IMR-90 (cell line): ENCODE data around the gene LAMA3. TPM values are rescaled to one million over a fixed set of nuclear protein-coding genes. Genes with fewer than 3 reads are reported as not detected.

Experiments used
- ATAC-seq: fragments of 200-7000 bp; cut with Tn5 transposase; 2 replicates; pipeline ENCODE4 v1.9.1; 2020; ENCODE audit warnings: low read depth, mild to moderate bottlenecking, moderate library complexity
- BruUV-seq: library from RNA; stranded (reverse); fragments of 400-500 nt; replicated peaks from 2 replicates; lab custom pipeline; 2021; lab: Mats Ljungman, UMichigan
- CTCF ChIA-PET: fragments of 300-600 bp; formaldehyde crosslinking; extraction: SDS; loops from one replicate; lab custom pipeline; 2021; ENCODE audit warnings: antibody characterized with exemption; lab: Yijun Ruan, JAX
- POLR2A ChIA-PET: fragments of 300-600 bp; sonication (Branson Sonifier 250); formaldehyde crosslinking; loops from one replicate; lab custom pipeline; 2022; ENCODE audit warnings: antibody characterized with exemption; ENCODE audit not compliant: unreplicated experiment; lab: Charles Lee
- DNase-seq: peaks from one replicate; pipeline ENCODE4 v3.0.0; 2013
- H2AFZ ChIP-seq: replicated peaks from 2 replicates; pipeline ENCODE3; 2013; ENCODE audit warnings: low read length, mild to moderate bottlenecking; ENCODE audit not compliant: poor library complexity
- H2AK5ac ChIP-seq: 2 replicates; pipeline ENCODE4 v1.6.1; 2013; ENCODE audit warnings: low read depth, low read length, inconsistent platforms
- H2AK9ac ChIP-seq: replicated peaks from 2 replicates; pipeline ENCODE3; 2013; ENCODE audit warnings: mild to moderate bottlenecking, low read depth, low read length, moderate library complexity; ENCODE audit not compliant: poor library complexity
- H2BK120ac ChIP-seq: 2 replicates; pipeline ENCODE4 v1.6.1; 2013; ENCODE audit warnings: low read depth, low read length, inconsistent platforms
- H2BK15ac ChIP-seq: 3 replicates; pipeline ENCODE4 v1.6.1; 2013; ENCODE audit warnings: low read depth, low read length, inconsistent platforms
- H2BK20ac ChIP-seq: 2 replicates; pipeline ENCODE4 v1.6.1; 2013; ENCODE audit warnings: low read depth, mild to moderate bottlenecking, inconsistent platforms, low read length, moderate library complexity
- H2BK5ac ChIP-seq: 2 replicates; pipeline ENCODE4 v1.6.1; 2013; ENCODE audit warnings: mild to moderate bottlenecking, low read depth, low read length, inconsistent platforms; ENCODE audit not compliant: poor library complexity, severe bottlenecking
- H3K14ac ChIP-seq: replicated peaks from 2 replicates; pipeline ENCODE4 v1.6.1; 2013; ENCODE audit warnings: low read depth, low read length, inconsistent platforms
- H3K18ac ChIP-seq: 2 replicates; pipeline ENCODE4 v1.6.1; 2013; ENCODE audit warnings: low read depth, low read length, control low read depth
- H3K23ac ChIP-seq: 2 replicates; pipeline ENCODE4 v1.6.1; 2013; ENCODE audit warnings: low read depth, low read length, inconsistent platforms
- H3K27ac ChIP-seq: 2 replicates; pipeline ENCODE4 v1.5.1; 2013; ENCODE audit warnings: mild to moderate bottlenecking, control low read depth, low read length; ENCODE audit not compliant: insufficient read depth
- H3K27me3 ChIP-seq: 2 replicates; pipeline ENCODE4 v1.6.1; 2013; ENCODE audit warnings: low read length; ENCODE audit not compliant: control insufficient read depth, insufficient read depth
- H3K36me3 ChIP-seq: 2 replicates; pipeline ENCODE4 v1.6.1; 2013; ENCODE audit warnings: low read length, mixed read lengths; ENCODE audit not compliant: control insufficient read depth, insufficient read depth
- H3K4ac ChIP-seq: 2 replicates; pipeline ENCODE4 v1.6.1; 2013; ENCODE audit warnings: low read depth, low read length, inconsistent platforms
- H3K4me1 ChIP-seq: 2 replicates; pipeline ENCODE4 v1.6.1; 2013; ENCODE audit warnings: low read length, mixed read lengths; ENCODE audit not compliant: control insufficient read depth, insufficient read depth
- H3K4me2 ChIP-seq: 2 replicates; pipeline ENCODE4 v1.6.1; 2013; ENCODE audit warnings: low read depth, mild to moderate bottlenecking, control low read depth, low read length, moderate library complexity
- H3K4me3 ChIP-seq: 2 replicates; pipeline ENCODE4 v1.5.1; 2013; ENCODE audit warnings: low read depth, mild to moderate bottlenecking, control low read depth, low read length, moderate library complexity; ENCODE audit not compliant: insufficient read depth
- H3K56ac ChIP-seq: 2 replicates; pipeline ENCODE4 v1.6.1; 2013; ENCODE audit warnings: low read length, inconsistent platforms; ENCODE audit not compliant: insufficient read depth; ENCODE audit errors: extremely low read depth
- H3K79me1 ChIP-seq, 2 experiments: 2 replicates each; pipeline ENCODE4 v1.6.1; 2013; ENCODE audit warnings: low read length in 2 of 2, inconsistent platforms in 1 of 2, low read depth in 1 of 2
- H3K9ac ChIP-seq: 2 replicates; pipeline ENCODE4 v1.6.1; 2013; ENCODE audit warnings: low read depth, low read length, control low read depth
- H3K9me1 ChIP-seq: 2 replicates; pipeline ENCODE4 v1.6.1; 2013; ENCODE audit warnings: low read length, inconsistent platforms; ENCODE audit not compliant: insufficient read depth
- H3K9me3 ChIP-seq: 2 replicates; pipeline ENCODE4 v1.6.1; 2013; ENCODE audit warnings: low read length; ENCODE audit not compliant: control insufficient read depth, insufficient read depth
- H4K20me1 ChIP-seq: 2 replicates; pipeline ENCODE4 v1.6.1; 2013; ENCODE audit warnings: low read length, inconsistent platforms; ENCODE audit not compliant: insufficient read depth
- H4K5ac ChIP-seq: 2 replicates; pipeline ENCODE4 v1.6.1; 2013; ENCODE audit warnings: mild to moderate bottlenecking, low read depth, low read length, control low read depth
- H4K8ac ChIP-seq, 2 experiments: 2 replicates each; pipeline ENCODE4 v1.6.1; 2013; ENCODE audit warnings: low read depth in 2 of 2, low read length in 2 of 2, control low read depth in 1 of 2, inconsistent platforms in 1 of 2
- H4K91ac ChIP-seq: 2 replicates; pipeline ENCODE4 v1.6.1; 2013; ENCODE audit warnings: low read depth, low read length, inconsistent platforms; ENCODE audit not compliant: insufficient read depth
- BHLHE40 ChIP-seq: fragments of 150-350 bp; IDR thresholded peaks from 2 replicates; pipeline ENCODE4 v1.6.1; 2016; ENCODE audit warnings: mild to moderate bottlenecking, low read depth, low read length
- CEBPB ChIP-seq: IDR thresholded peaks from 2 replicates; pipeline ENCODE4 v1.6.1; 2012; ENCODE audit warnings: low read depth, low read length, improper control_type of control experiment
- CHD1 ChIP-seq: IDR thresholded peaks from 2 replicates; pipeline ENCODE4 v1.6.1; 2012; ENCODE audit warnings: low read depth, low read length, improper control_type of control experiment
- MAFK ChIP-seq: IDR thresholded peaks from 2 replicates; pipeline ENCODE4 v1.6.1; 2012; ENCODE audit warnings: low read depth, low read length, improper control_type of control experiment
- MAZ ChIP-seq: IDR thresholded peaks from 2 replicates; pipeline ENCODE4 v1.6.1; 2012; ENCODE audit warnings: low read depth, mild to moderate bottlenecking, low read length, improper control_type of control experiment, moderate library complexity, borderline replicate concordance
- MXI1 ChIP-seq: IDR thresholded peaks from 2 replicates; pipeline ENCODE4 v1.6.1; 2012; ENCODE audit warnings: low read depth, mild to moderate bottlenecking, low read length, moderate library complexity, borderline replicate concordance
- NFE2L2 ChIP-seq: fragments of 150-350 bp; IDR thresholded peaks from 2 replicates; pipeline ENCODE4 v1.6.1; 2016; ENCODE audit warnings: low read depth, mild to moderate bottlenecking, low read length
- RAD21 ChIP-seq: IDR thresholded peaks from 2 replicates; pipeline ENCODE4 v1.6.1; 2012; ENCODE audit warnings: low read length, improper control_type of control experiment
- RCOR1 ChIP-seq: IDR thresholded peaks from 2 replicates; pipeline ENCODE4 v1.6.1; 2012; ENCODE audit warnings: mild to moderate bottlenecking, low read length, improper control_type of control experiment; ENCODE audit not compliant: insufficient replicate concordance
- SMC3 ChIP-seq: fragments of 150-350 bp; IDR thresholded peaks from 2 replicates; pipeline ENCODE4 v1.6.1; 2016; ENCODE audit warnings: low read depth, mild to moderate bottlenecking, antibody characterized with exemption, low read length, moderate library complexity
- WGBS, 2 experiments: methylation state at CpG; one replicate each; pipeline versions ENCODE4 v1.1.5 to v1.1.7; 2013; ENCODE audit warnings: missing lambda C conversion rate in 2 of 2; ENCODE audit not compliant: insufficient read length in 1 of 2; ENCODE audit errors: extremely low coverage in 2 of 2; 5-methylcytosine and 5-hydroxymethylcytosine counted together
- dilution Hi-C: fragments of 300-500 bp; cut with HindIII; formaldehyde crosslinking; loops from one replicate; pipeline ENCODE4 v1.14.3; 2018; ENCODE audit warnings: low sequenced_read_pairs; ENCODE audit not compliant: unreplicated experiment
- in situ Hi-C: fragments of 300-500 bp; cut with MboI; formaldehyde crosslinking; loops from 3 replicates; pipeline ENCODE4 v1.14.3; 2019; ENCODE audit warnings: low sequenced_read_pairs, inconsistent platforms, mixed read lengths
- intact Hi-C: fragments of 100-400 bp; cut with micrococcal nuclease; formaldehyde crosslinking; loops from 2 replicates; pipeline ENCODE4 v1.10.0; 2022
- polyA plus RNA-seq, 3 experiments: library from polyadenylated mRNA; depleted of rRNA; stranded (reverse); fragments of >200 nt; gene quantifications; 2 replicates each; pipeline ENCODE4 v1.2.3, GENCODE V29; 2012; ENCODE audit warnings: low replicate concordance in 1 of 3
- total RNA-seq: library from RNA; depleted of rRNA; stranded (reverse); fragments of >200 nt; gene quantifications from 2 replicates; pipeline ENCODE4 v1.2.3, GENCODE V29; 2012
- TF ChIP-seq, protein P1 (sequence below): fragments of 150-350 bp; IDR thresholded peaks from 2 replicates; pipeline ENCODE4 v1.6.1; 2017; ENCODE audit warnings: mild to moderate bottlenecking, antibody characterized with exemption, low read length, low read depth
- TF ChIP-seq, protein P2 (sequence below): conservative IDR thresholded peaks from 2 replicates; pipeline ENCODE4 v1.5.1; 2012; ENCODE audit warnings: mild to moderate bottlenecking, low read depth, low read length, improper control_type of control experiment

LAMA3 gene
- total and polyA plus RNA-seq, 2 of the 4 experiments (the other 2 are of a cell fraction), result 0.18 to 0.19 TPM

DNA sequence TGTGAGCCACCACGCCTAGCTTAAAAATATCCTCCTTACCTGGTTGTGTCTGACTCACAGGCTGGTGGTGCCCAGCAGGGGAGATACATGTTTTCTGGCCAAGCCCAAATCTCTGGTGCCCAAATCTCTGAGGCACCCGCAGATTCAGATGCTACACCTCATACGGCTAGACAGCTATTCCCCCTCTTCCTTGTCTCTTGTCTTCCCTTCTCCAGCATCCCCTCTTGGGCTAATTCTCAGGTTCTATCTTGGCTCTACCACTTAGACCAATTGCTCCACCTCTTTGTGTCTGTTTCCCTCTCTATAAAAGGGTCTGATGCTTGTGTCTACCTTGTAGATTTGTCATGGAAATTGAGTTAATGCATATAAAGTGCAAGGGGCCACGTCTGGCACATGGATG lies 13.4 kb downstream of the LAMA3 start:
- H3K4me2 ChIP-seq, result no peak overlapping the region
- no peak overlapping the region for H2AK9ac ChIP-seq
- no peak overlapping the region for H2BK120ac ChIP-seq
- no peak overlapping the region for H3K4ac ChIP-seq
- H4K5ac ChIP-seq, result no peak overlapping the region
- no peak overlapping the region for H4K91ac ChIP-seq
- no peaks in the 10 kb centered on the region for H3K9me1 ChIP-seq
- H2AK5ac ChIP-seq, result 0 out of 2 replicates have a peak overlapping the region, but pooled peaks have one; percentile 5
- H2AFZ ChIP-seq, result no peak overlapping the region
- H2BK20ac ChIP-seq, result no peak overlapping the region
- H3K27ac ChIP-seq, result no peak overlapping the region
- intact Hi-C loops (loop anchor here (1.0 to 5.0 kb wide), 5 partner anchors 80 to 415 kb away; no protein-coding TSS in a partner anchor), dilution Hi-C loops (no loop called here), in situ Hi-C loops (loop anchor here (5.0 kb wide), 2 partner anchors 75 to 185 kb away; no protein-coding TSS in a partner anchor)
- no peak overlapping the region for H3K14ac ChIP-seq
- no peak overlapping the region for H3K23ac ChIP-seq
- no peaks in the 10 kb centered on the region for H3K36me3 ChIP-seq
- peaks cover 5% of the 10 kb centered on the region; the same call in 1 of the 2 replicates for H3K9me3 ChIP-seq
- H2BK15ac ChIP-seq, result no peak overlapping the region; the same call in 2 of the 3 replicates
- no peaks in the 10 kb centered on the region for H3K4me1 ChIP-seq
- H4K20me1 ChIP-seq, result no peaks in the 10 kb centered on the region
- H4K8ac ChIP-seq, result no peak overlapping the region
- CTCF ChIA-PET, result interaction anchor here (0.6 to 2.1 kb wide), 8 partner anchors 10 to 216 kb away, joined by 3 to 18 read pairs (median 5); no protein-coding TSS in a partner anchor
- POLR2A ChIA-PET, result no interaction called here
- H3K56ac ChIP-seq, result no peak overlapping the region
- DNase-seq (no peak), ATAC-seq (no peak)
- peaks cover 22% of the 10 kb centered on the region for H3K27me3 ChIP-seq
- no CpG with 5 or more reads among the region's 4 CpGs for WGBS, 2 experiments
- no peaks in the 10 kb centered on the region for H3K79me1 ChIP-seq
- no peak overlapping the region for H3K18ac ChIP-seq
- BruUV-seq, result no TSS peak
- TF ChIP-seq MAZ (no peak), CHD1 (no peak), NFE2L2 (no peak), MAFK (no peak), MXI1 (no peak), RCOR1 (no peak), BHLHE40 (no peak), SMC3 (no peak), RAD21 (no peak), CEBPB (no peak)
- TF ChIP-seq, protein P1, sequence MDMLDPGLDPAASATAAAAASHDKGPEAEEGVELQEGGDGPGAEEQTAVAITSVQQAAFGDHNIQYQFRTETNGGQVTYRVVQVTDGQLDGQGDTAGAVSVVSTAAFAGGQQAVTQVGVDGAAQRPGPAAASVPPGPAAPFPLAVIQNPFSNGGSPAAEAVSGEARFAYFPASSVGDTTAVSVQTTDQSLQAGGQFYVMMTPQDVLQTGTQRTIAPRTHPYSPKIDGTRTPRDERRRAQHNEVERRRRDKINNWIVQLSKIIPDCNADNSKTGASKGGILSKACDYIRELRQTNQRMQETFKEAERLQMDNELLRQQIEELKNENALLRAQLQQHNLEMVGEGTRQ, result no peak
- TF ChIP-seq, protein P2, sequence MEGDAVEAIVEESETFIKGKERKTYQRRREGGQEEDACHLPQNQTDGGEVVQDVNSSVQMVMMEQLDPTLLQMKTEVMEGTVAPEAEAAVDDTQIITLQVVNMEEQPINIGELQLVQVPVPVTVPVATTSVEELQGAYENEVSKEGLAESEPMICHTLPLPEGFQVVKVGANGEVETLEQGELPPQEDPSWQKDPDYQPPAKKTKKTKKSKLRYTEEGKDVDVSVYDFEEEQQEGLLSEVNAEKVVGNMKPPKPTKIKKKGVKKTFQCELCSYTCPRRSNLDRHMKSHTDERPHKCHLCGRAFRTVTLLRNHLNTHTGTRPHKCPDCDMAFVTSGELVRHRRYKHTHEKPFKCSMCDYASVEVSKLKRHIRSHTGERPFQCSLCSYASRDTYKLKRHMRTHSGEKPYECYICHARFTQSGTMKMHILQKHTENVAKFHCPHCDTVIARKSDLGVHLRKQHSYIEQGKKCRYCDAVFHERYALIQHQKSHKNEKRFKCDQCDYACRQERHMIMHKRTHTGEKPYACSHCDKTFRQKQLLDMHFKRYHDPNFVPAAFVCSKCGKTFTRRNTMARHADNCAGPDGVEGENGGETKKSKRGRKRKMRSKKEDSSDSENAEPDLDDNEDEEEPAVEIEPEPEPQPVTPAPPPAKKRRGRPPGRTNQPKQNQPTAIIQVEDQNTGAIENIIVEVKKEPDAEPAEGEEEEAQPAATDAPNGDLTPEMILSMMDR, result no peak
- no peak overlapping the region for H3K9ac ChIP-seq
- H3K4me3 ChIP-seq, result no peak overlapping the region
- H2BK5ac ChIP-seq, result no peak overlapping the region
